Activated T-helper 1 cell treated with anti-CD3 and anti-CD28 coated beads, Interleukin-2, amount 50 U/mL, for 16 hours (primary cell): ENCODE data around the gene TNNI3.

Source experiments
- DNase-seq, 2 donors: peaks; one replicate each; pipeline ENCODE4 v3.0.0-alpha.2; 2020; ENCODE audit warnings: low read depth in 1 of 2, low spot score in 1 of 2

TNNI3 gene

GRCh38 chr19:55147545-55148251 is 9.8 kb downstream of the TNNI3 start:
- no peak for DNase-seq

DNA sequence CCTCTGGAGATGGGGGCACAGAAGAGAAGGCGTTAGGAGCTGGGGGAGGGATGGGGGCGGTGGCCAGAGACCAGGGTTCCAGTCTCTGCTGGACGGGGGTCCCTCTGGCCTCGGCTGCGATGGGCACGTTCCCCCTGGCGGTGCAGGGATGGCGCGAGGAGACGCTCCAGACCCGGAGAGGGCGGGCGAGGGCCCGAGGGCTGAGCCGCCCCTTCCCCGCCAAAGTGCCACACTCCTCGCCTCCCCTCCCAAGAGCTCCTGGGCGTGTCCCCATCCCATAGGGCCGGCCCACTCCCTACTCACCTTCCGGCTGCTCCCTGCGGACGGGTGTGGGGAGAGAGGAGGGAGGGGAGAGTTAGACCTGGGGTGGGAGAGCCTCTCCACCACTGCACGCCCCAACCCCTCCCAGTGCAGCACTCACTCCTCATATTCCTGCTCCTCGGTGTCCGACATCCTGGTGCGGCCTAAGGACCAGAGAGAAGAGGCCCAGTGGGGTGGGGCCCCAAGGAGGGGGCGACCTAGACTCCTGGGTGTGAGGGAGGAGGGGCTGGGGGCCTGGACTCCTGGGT is 10.7 kb downstream of the TNNI3 start:
- no peak for DNase-seq

GRCh38 chr19:55146078-55146704 is 11.3 kb downstream of the TNNI3 start:
- no peak for DNase-seq

- no peak for DNase-seq
Observed at GRCh38 chr19:55145232-55145631, 12.3 kb downstream of the TNNI3 start.

DNA sequence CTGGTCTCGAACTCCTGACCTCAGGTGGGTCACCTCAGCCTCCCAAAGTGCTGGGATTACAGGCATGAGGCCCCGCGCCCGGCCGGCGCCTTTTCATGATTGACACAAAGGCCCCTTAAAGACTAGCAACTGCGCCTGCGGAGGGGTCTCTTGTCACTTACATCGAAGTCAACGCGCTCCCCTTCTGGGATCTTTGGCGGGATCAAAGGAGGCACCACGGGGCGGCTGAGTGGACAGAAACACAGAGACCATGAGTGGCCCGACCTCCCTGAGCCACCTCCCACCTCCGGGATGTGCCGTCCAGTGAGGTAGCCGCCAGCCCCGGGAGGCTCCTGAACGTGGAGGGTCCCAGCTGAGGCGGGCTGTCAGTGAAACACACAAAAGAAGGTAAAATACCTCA is 15.8 kb downstream of the TNNI3 start:
- no peak for DNase-seq

DNA sequence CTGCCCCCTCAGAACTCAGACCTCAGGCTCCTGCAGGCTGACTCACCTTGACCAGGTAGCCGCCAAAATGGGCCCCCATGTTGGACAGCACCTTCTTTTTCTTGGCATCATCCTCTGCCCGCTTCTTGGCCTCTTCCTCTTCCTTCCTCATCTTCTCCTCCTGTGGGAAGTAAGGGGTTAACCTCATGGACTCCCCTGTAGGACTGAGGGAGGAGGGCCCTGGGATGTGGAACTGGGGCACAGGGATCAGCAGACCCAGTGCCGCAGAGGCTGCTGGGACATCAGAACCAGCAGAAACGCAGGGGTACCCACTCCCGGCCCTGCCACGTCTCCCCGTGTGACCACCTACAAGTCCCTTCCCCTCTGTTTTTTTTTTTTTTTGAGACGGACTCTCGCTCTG is 19.6 kb downstream of the TNNI3 start:
- no peak for DNase-seq

- no peak for DNase-seq
Observed at GRCh38 chr19:55136399-55137102, 21.0 kb downstream of the TNNI3 start.

DNA sequence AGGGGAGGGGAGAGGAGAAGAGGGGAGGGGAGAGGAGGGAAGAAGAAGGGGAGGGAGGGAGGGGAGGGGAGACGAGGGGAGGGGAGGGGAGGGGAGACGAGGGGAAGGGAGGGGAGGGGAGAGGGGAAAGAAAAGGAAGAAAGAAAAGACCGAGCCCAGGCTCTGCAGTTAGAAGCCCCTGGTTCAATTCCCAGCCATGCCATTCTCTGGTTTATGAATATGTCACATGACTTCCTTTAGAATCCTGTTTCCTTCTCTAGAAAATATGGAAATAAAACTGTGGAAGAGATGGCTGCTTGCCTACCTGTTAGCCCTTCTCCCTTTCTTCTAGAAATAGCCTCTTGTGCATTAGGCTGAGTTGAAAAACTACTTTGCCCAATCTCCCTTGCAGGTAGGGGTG is 22.8 kb downstream of the TNNI3 start:
- DNase-seq: no peak

DNA sequence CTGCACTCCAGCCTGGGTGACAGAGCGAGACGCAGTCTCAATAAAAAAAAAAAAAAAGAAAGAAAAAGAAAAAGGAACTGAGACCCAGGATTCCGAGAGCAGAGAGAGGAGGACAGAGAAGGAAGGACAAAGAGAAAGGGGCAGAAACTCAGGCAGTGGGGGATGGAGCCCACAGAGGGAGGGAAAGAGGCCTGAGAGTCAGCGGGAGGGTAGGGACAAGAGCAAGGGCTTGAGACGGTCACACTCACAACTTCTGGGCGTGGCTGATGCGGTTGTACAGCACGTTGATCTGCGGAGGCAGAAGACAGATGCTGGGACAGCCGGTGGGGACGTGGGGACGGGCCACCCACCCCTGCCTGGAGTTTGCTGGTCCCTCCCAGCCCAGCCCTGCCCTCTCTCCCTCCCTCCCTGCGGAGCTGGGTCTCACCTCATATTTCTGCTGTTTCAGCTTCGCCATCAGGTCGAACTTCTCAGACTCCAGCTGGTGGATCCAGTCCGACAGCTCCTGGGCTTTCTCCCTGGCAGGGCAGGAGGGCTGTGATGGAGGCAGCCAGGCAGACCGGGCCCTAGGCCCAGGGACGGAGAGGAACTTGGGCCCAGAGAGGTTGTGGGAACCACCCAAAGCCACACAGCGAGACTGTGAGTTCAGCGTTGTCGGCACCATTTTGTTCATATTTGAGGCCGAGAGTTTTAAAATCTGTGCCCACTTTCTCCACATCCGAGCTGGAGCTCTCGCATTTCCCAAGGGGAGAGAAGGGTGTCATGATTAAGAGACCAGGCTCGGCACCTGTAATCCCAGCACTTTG is 23.7 kb downstream of the TNNI3 start:
- DNase-seq: no peak

- DNase-seq: no peak
Observed at GRCh38 chr19:55132453-55133129, 24.9 kb downstream of the TNNI3 start.

DNA sequence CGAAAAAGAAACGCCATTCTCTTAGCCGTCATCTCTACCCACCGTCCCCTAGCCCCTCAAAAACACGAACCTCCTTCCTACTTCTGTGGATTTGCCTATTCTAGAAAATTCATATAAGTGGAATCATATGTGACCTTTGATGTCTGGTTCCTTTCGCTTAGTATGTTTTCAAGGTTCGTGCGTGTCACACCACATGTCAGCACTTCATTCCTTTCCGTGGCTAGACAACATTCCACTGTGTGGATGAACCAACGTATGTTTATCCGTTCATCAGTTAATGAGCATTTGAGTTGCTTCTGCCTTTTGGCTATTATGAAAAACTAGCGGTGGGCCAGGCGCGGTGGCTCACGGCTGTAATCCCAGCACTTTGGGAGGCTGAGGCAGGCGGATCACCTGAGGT is 26.1 kb downstream of the TNNI3 start:
- no peak for DNase-seq

- DNase-seq: no peak
Observed at GRCh38 chr19:55119053-55119452, 38.5 kb downstream of the TNNI3 start.

GRCh38 chr19:55118401-55118991 is 39.0 kb downstream of the TNNI3 start:
- no peak for DNase-seq

- DNase-seq: peak; percentile 95 to 96
Observed at GRCh38 chr19:55117663-55118391, 39.7 kb downstream of the TNNI3 start.

DNA sequence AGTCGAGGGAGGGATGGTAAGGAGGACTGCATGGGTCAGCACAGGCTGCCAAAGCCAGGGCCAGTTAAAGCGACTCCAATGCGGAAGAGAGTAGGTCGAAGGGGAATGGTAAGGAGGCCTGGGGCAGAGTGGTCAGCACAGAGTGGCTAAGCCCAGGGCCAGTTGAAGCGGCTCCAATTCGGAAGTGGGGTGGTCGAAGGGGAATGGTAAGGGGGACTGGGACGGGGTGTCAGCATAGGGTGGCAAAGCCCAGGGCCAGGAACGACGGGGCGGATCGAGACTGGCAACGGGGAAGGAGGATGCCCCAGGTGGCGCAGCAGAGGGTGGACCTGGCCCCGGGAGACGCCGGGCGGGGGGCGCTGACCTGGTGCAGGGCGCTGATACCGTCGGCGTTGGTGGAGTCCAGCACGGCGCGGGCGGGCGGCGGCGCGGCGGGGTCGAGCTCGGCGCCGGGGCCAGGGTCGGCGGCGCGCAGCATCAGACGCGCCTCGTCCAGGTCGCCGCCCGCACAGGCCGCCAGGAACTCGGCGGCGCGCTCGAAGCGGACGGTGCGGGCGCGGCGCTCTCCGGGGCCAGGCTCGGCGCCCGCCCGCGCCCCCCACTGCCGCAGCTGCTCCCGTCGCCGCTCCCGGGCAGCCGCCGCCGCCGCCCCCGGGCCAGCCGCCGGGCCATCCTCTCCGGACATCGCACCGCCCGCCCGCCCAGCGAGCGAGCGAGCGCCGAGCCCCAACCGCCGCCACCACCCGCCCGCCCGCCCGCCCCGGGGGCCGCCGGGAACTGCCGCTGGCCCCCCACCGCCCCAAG is 40.5 kb downstream of the TNNI3 start, which contains the start of gene PPP1R12C:
PPP1R12C (minus strand) TSS at position 779 of the 804 bp plus-strand sequence; CDS start at position 685, 94 bp downstream.
- DNase-seq: peak in 1 of 2 donors; percentile 7

DNA sequence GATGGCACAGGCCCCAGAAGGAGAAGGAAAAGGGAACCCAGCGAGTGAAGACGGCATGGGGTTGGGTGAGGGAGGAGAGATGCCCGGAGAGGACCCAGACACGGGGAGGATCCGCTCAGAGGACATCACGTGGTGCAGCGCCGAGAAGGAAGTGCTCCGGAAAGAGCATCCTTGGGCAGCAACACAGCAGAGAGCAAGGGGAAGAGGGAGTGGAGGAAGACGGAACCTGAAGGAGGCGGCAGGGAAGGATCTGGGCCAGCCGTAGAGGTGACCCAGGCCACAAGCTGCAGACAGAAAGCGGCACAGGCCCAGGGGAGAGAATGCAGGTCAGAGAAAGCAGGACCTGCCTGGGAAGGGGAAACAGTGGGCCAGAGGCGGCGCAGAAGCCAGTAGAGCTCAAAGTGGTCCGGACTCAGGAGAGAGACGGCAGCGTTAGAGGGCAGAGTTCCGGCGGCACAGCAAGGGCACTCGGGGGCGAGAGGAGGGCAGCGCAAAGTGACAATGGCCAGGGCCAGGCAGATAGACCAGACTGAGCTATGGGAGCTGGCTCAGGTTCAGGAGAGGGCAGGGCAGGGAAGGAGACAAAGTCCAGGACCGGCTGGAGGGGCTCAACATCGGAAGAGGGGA is 41.2 kb downstream of the TNNI3 start:
- peak in 1 of 2 donors; percentile 30 for DNase-seq

- no peak for DNase-seq
Observed at GRCh38 chr19:55115446-55116065, 42.0 kb downstream of the TNNI3 start.
